ENCODE results near the gene GSTT2. TPM values are rescaled to one million over a fixed set of nuclear protein-coding genes. Genes with fewer than 3 reads are reported as not detected.
"Not testable (repeated sequence)": the region's sequence is repeated elsewhere in the genome, so short reads cannot be mapped to it uniquely, and the experiment has no call there.

Gene GSTT2
- total RNA-seq, 4 donors from 2014 or later = not detected

DNA sequence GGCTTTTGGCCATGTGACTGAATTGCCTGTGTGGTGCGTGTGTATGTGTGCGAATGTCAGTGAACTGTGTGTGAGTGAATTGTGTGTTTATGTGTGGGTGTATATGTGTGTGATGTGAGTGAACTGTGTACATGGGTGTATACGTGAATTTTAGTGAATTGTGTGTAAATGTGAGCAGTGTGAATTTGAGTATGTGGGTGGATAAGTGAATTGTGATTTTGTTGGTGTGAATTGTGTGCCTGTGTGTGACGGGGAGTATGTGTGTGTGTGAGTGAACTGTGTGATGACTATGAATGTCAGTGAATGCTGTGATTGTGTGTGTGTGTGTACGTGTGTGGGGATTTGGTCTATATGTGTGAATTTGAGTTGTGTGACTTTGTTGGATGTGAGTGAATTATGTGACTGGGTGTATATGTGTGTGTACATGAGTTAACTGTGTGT is 9.7 kb upstream of the GSTT2 start:
- DNase-seq = no peak
- intact Hi-C loops (cut with DNase I) = loop anchor here (5.0 kb wide), 1 partner anchor 43 kb away; no protein-coding TSS in a partner anchor
- TF ChIP-seq CTCF (IDR thresholded peaks at IDR 0.05) (no peak), POLR2A (IDR thresholded peaks at IDR 0.05) (no peak)
- WGBS, 2 donors = 83% methylated on average over 5 of the region's 5 CpGs
- peaks cover 0 to 26% (median 0%) of the 10 kb centered on the region in 3 donors for H3K4me1 ChIP-seq
- H3K27me3 ChIP-seq = no peaks in the 10 kb centered on the region
- H3K4me3 ChIP-seq = no peak overlapping the region
- no peaks in the 10 kb centered on the region for H3K9me3 ChIP-seq
- H3K27ac ChIP-seq = no peak overlapping the region
- peaks cover 5 to 30% (median 7%) of the 10 kb centered on the region in 3 donors for H3K36me3 ChIP-seq

- TF ChIP-seq CTCF (IDR thresholded peaks at IDR 0.05) = no peak
- TF ChIP-seq POLR2A (IDR thresholded peaks at IDR 0.05) = no peak
- intact Hi-C loops (cut with DNase I) = loop anchor here (5.0 kb wide), 1 partner anchor 44 kb away; no protein-coding TSS in a partner anchor
- no peak overlapping the region for H3K4me3 ChIP-seq
- H3K27ac ChIP-seq = no peak overlapping the region
- H3K36me3 ChIP-seq = peaks cover 5 to 30% (median 7%) of the 10 kb centered on the region in 3 donors
- no peak for DNase-seq
- WGBS, 2 donors = 75 to 94% methylated on average over 2 to 3 of the region's 6 CpGs
- no peaks in the 10 kb centered on the region for H3K27me3 ChIP-seq
- no peaks in the 10 kb centered on the region for H3K9me3 ChIP-seq
- peaks cover 0 to 26% (median 0%) of the 10 kb centered on the region in 3 donors for H3K4me1 ChIP-seq
Observed at GRCh38 chr22:23970816-23971486, 9.0 kb upstream of the GSTT2 start.

DNA sequence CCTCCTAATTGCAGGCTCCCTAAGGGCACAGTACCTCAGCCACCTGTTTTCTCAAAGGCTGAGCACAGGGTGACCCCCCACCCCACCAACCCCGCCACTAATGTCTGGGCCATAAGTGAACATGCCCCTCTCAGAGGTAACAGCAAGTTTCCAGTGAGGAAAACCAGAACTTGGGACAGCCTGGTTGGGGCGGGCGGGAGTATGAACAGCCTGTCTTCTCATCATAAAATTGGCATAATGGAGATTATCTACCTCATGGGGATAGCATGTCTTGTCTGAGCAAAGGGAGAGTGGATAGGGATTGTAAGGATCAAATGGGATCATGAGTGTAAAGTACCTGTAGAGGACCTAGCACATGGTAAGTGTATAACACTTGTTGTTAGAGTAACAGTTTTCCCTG is 8.0 kb upstream of the GSTT2 start:
- Histone ChIP-seq H3K4me1 (peaks cover 0 to 26% (median 0%) of the 10 kb centered on the region in 3 donors), H3K36me3 (peaks cover 5 to 30% (median 7%) of the 10 kb centered on the region in 3 donors)
- WGBS, 2 donors = 89% methylated on average over 2 of the region's 3 CpGs; no CpG with 5 or more reads in 1 of the 2 donors
- DNase-seq, H3K27ac ChIP-seq, H3K9me3 ChIP-seq, H3K4me3 ChIP-seq, H3K27me3 ChIP-seq: not testable (repeated sequence)
- intact Hi-C loops (cut with DNase I) = loop anchor here (5.0 kb wide), 1 partner anchor 45 kb away; no protein-coding TSS in a partner anchor

DNA sequence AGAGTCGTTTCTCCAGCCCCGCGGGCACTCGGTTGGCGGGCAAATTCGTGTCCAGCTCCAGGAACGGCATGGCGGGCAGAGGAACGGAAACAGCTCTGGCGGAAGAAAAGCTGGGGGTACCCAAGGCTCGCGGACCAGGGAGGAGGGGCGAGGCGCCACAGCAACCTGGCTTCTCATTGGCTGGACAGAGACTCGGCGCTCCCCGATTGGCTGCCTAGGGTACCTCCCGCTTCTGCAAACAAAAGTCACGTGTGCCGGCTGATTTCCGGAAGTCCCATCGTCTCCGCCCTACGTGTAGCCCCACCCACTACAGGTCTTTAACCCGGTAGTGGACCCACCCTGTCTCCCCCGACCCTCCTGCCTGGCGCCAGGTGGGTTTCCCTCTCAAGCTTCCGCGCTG is 5.6 kb upstream of the GSTT2 start, which contains the start of gene DDT:
TSS of gene DDT (minus strand) at position 97 of the 400 bp plus-strand sequence. CDS start at position 70, 27 bp downstream.
- H3K27me3 ChIP-seq, H3K4me3 ChIP-seq, H3K9me3 ChIP-seq, H3K27ac ChIP-seq, DNase-seq: not testable (repeated sequence)
- Histone ChIP-seq H3K36me3 (peaks cover 5 to 27% (median 7%) of the 10 kb centered on the region in 3 donors), H3K4me1 (peaks cover 0 to 23% (median 0%) of the 10 kb centered on the region in 3 donors)
- WGBS, 2 donors = no CpG with 5 or more reads among the region's 29 CpGs
- intact Hi-C loops (cut with DNase I) = loop anchor here (5.0 kb wide), 1 partner anchor 47 kb away; no protein-coding TSS in a partner anchor

DNA sequence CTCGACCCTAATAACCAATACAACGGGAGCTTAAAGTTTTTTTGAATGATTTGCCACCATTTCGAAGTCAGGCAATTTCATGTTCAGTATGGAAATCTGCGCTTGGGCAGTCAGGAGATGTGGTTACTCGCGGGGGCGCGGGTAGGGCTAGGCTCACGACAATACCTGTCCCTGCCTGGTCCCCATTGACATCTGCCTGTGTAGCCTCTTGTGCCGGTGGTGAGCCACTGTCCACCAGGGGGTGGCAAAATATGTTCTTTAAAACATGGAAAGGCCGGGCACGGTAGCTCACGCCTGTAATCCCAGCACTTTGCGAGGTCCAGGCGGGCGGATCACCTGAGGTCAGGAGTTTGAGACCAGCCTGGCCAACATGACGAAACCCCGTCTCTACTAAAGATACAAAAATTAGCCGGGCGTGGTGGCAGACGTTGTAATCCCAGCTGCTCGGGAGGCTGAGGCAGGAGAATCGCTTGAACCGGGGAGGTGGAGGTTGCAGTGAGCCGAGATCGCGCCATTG is 5.0 kb upstream of the GSTT2 start:
- DNase-seq, H3K27ac ChIP-seq: not testable (repeated sequence)
- intact Hi-C loops (cut with DNase I) = loop anchor here (5.0 kb wide), 1 partner anchor 48 kb away; no protein-coding TSS in a partner anchor

GRCh38 chr22:23977304-23977703 is 2.6 kb upstream of the GSTT2 start:
- WGBS, 2 donors = no CpG with 5 or more reads among the region's 12 CpGs
- H3K4me3 ChIP-seq; H3K4me1 ChIP-seq; H3K27me3 ChIP-seq; H3K9me3 ChIP-seq; H3K36me3 ChIP-seq; intact Hi-C loops (cut with DNase I); H3K27ac ChIP-seq; DNase-seq: not testable (repeated sequence)

More for the DNA sequence above, 5.0 kb upstream of the GSTT2 start:
- Histone ChIP-seq H3K4me1 (peaks cover 0 to 17% (median 0%) of the 10 kb centered on the region in 3 donors), H3K36me3 (peaks cover 5 to 21% (median 7%) of the 10 kb centered on the region in 3 donors)
- not testable (repeated sequence) for H3K27me3 ChIP-seq, H3K4me3 ChIP-seq, H3K9me3 ChIP-seq
- no CpG with 5 or more reads among the region's 27 CpGs for WGBS, 2 donors

DNA sequence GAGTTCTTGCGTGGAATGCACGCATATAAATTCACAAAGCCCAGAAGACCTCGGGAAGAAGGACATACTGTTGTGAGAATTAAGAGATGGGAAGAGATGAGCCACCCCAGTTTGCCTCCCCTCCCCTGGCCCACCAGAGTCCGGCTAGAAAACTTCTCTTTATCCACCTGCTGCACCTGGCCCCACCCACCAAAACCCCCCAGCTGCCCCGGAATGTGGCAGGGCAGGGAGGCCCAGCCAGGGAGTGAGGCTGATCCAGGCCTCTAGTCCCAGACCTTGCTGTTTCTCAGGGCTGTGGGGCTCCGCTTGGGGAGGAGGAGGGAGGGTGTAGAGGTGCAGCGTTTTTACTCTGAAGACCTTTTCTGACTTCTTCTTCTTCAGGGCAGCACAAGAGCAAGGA is 633 bp downstream of the GSTT2 start:
- not testable (repeated sequence) for DNase-seq

More for the DNA sequence above, 633 bp downstream of the GSTT2 start:
- H3K4me3 ChIP-seq; H3K36me3 ChIP-seq; H3K27me3 ChIP-seq; H3K4me1 ChIP-seq; H3K9me3 ChIP-seq; H3K27ac ChIP-seq; intact Hi-C loops (cut with DNase I): not testable (repeated sequence)
- WGBS, 2 donors = no CpG with 5 or more reads among the region's 7 CpGs
